K562 (cell line): ENCODE results near the gene CBX3. TPM values are rescaled to one million over a fixed set of nuclear protein-coding genes. Genes with fewer than 3 reads are reported as not detected.
A peak's percentile ranks its signal among the peaks of the same experiment; 100 is the strongest.

Source experiments
- CBFB ChIP-seq: sonication (generic); formaldehyde crosslinking; IDR thresholded peaks from 2 replicates; pipeline ENCODE4 v1.4.0; 2020; ENCODE audit warnings: mild to moderate bottlenecking, missing genetic modification reagents
- DACH1 ChIP-seq: fragments of 450-650 bp; IDR thresholded peaks from 2 replicates; pipeline ENCODE4 v1.6.1; 2018; ENCODE audit not compliant: partially characterized antibody
- DMBX1 ChIP-seq: fragments of 250-450 bp; sonication (Bioruptor Pico); IDR thresholded peaks from 2 replicates; pipeline ENCODE4 v1.8.0; 2022; ENCODE audit warnings: inconsistent platforms, mild to moderate bottlenecking, moderate library complexity, borderline replicate concordance
- ETV1 ChIP-seq: fragments of 450-650 bp; conservative IDR thresholded peaks from 2 replicates; pipeline ENCODE4 v1.6.1; 2016; ENCODE audit warnings: missing genetic modification characterization, control low read depth, low read depth, missing compliant biosample characterization
- FOXO4 ChIP-seq: fragments of 450-650 bp; formaldehyde crosslinking; IDR thresholded peaks from 2 replicates; pipeline ENCODE4 v1.4.0; 2020; ENCODE audit warnings: mild to moderate bottlenecking, moderate library complexity
- GTF2B ChIP-seq: IDR thresholded peaks from 2 replicates; pipeline ENCODE4 v1.6.1; 2011; ENCODE audit not compliant: insufficient read length; ENCODE audit errors: extremely low read depth
- HDAC2 ChIP-seq: fragments of 450-650 bp; IDR thresholded peaks from 2 replicates; pipeline ENCODE4 v1.6.1; 2016; ENCODE audit warnings: mild to moderate bottlenecking
- HLTF ChIP-seq: fragments of 450-650 bp; IDR thresholded peaks from 2 replicates; pipeline ENCODE4 v1.6.1; 2016
- NFE2L1 ChIP-seq: fragments of 450-650 bp; IDR thresholded peaks from 2 replicates; pipeline ENCODE4 v1.6.1; 2016; ENCODE audit warnings: missing genetic modification characterization, low read depth, mild to moderate bottlenecking, missing compliant biosample characterization, moderate library complexity, borderline replicate concordance
- NFXL1 ChIP-seq: fragments of 450-650 bp; formaldehyde crosslinking; IDR thresholded peaks from 2 replicates; pipeline ENCODE4 v1.4.0; 2021; ENCODE audit warnings: mild to moderate bottlenecking
- PHB ChIP-seq: fragments of 250-450 bp; sonication (Bioruptor Pico); IDR thresholded peaks from 2 replicates; pipeline ENCODE4 v1.5.0; 2021
- RAD51 ChIP-seq: fragments of 450-650 bp; IDR thresholded peaks from 2 replicates; pipeline ENCODE4 v1.7.1; 2016; ENCODE audit warnings: low read depth, mild to moderate bottlenecking, borderline replicate concordance
- SIN3A ChIP-seq, 2 experiments: fragments of 150-350 bp in 1 of 2; IDR thresholded peaks; 2 replicates each; pipeline ENCODE4 v1.6.1; 2011 to 2016; ENCODE audit warnings: borderline replicate concordance in 2 of 2, low read depth in 2 of 2, low read length in 2 of 2, mild to moderate bottlenecking in 2 of 2, moderate library complexity in 2 of 2; ENCODE audit not compliant: control insufficient read depth in 1 of 2
- STAT5B ChIP-seq: fragments of 250-450 bp; sonication (Bioruptor Pico); IDR thresholded peaks from 2 replicates; pipeline ENCODE4 v1.8.0; 2021; ENCODE audit warnings: mild to moderate bottlenecking, inconsistent platforms
- STAT6 ChIP-seq: sonication (generic); formaldehyde crosslinking; IDR thresholded peaks from 2 replicates; pipeline ENCODE4 v1.8.1; 2023; ENCODE audit warnings: mild to moderate bottlenecking, missing genetic modification reagents
- TAF15 ChIP-seq: fragments of 200-400 bp; formaldehyde crosslinking; IDR thresholded peaks from 2 replicates; pipeline ENCODE4 v1.6.1; 2017; ENCODE audit warnings: mild to moderate bottlenecking, low read depth, low read length, moderate library complexity
- TAF7 ChIP-seq: fragments of 450-650 bp; IDR thresholded peaks from 2 replicates; pipeline ENCODE4 v1.6.1; 2016; ENCODE audit warnings: missing genetic modification characterization, missing compliant biosample characterization
- ZC3H11A ChIP-seq: IDR thresholded peaks from 2 replicates; pipeline ENCODE4 v1.6.1; 2012; ENCODE audit warnings: low read depth, low read length, improper control_type of control experiment
- ZNF140 ChIP-seq: fragments of 250-450 bp; sonication (Bioruptor Pico); IDR thresholded peaks from 2 replicates; pipeline ENCODE4 v1.8.0; 2021; ENCODE audit warnings: moderate library complexity, mild to moderate bottlenecking, inconsistent platforms
- ZNF217 ChIP-seq: sonication (generic); formaldehyde crosslinking; IDR thresholded peaks from 2 replicates; pipeline ENCODE4 v1.8.0; 2022; ENCODE audit warnings: mild to moderate bottlenecking, missing genetic modification reagents
- ZNF586 ChIP-seq: fragments of 450-650 bp; formaldehyde crosslinking; conservative IDR thresholded peaks from 2 replicates; pipeline ENCODE4 v1.4.0; 2020; ENCODE audit warnings: mild to moderate bottlenecking, moderate library complexity
- ZNF655 ChIP-seq: fragments of 250-450 bp; sonication (Bioruptor Pico); IDR thresholded peaks from 2 replicates; pipeline ENCODE4 v1.5.0; 2021
- ZNF695 ChIP-seq: fragments of 450-650 bp; formaldehyde crosslinking; IDR thresholded peaks from 2 replicates; pipeline ENCODE4 v1.4.0; 2020; ENCODE audit warnings: mild to moderate bottlenecking, moderate library complexity
- ZNF717 ChIP-seq: fragments of 250-450 bp; sonication (Bioruptor Pico); IDR thresholded peaks from 2 replicates; pipeline ENCODE4 v1.5.0; 2021
- polyA plus RNA-seq, 8 experiments: library from polyadenylated mRNA; depleted of rRNA in 4 of 8; stranded (reverse) in 5 of 8; unstranded in 3 of 8; fragments of >200 nt; fragmentation: Nextera tagmentation in 2 of 8; fragmentation: Illumina TruSeq in 1 of 8; extraction: Ambion mirVana in 2 of 8; extraction: Trizol in 1 of 8; gene quantifications; 2 replicates each; pipeline versions ENCODE4 v1.2.1 to v1.2.3, GENCODE V29; 2011 to 2014; ENCODE audit warnings: inconsistent platforms in 1 of 8, missing spikeins in 1 of 8
- total RNA-seq, 7 experiments: library from RNA; depleted of rRNA in 6 of 7; stranded (reverse); fragments of >200 nt in 6 of 7; fragmentation: Illumina TruSeq in 2 of 7; extraction: Trizol in 2 of 7; gene quantifications; 2 replicates each; pipeline versions ENCODE4 v1.2.1 to v1.2.3, GENCODE V29; 2011 to 2021; ENCODE audit warnings: low replicate concordance in 1 of 7

CBX3 gene
- total and polyA plus RNA-seq, 9 of the 15 experiments (the other 6 are each of a cell fraction or from before 2014, with no cell fraction given) = 198 to 413 (median 328) TPM

- TF ChIP-seq ZNF655 (CRISPR knock-in tag) (no peak), RAD51 (no peak), ZC3H11A (no peak), HDAC2 (peak; percentile 79; the same call in 1 of the 2 replicates), PHB (CRISPR knock-in tag) (no peak), FOXO4 (CRISPR knock-in tag) (peak; percentile 67; the same call in 1 of the 2 replicates), DACH1 (no peak), ZNF695 (CRISPR knock-in tag) (no peak), STAT6 (CRISPR knock-in tag) (no peak), TAF15 (no peak), ZNF217 (CRISPR knock-in tag) (no peak), GTF2B (no peak), NFXL1 (CRISPR knock-in tag) (no peak; the same call in 1 of the 2 replicates), ZNF717 (no peak), ETV1 (tag) (peak; percentile 51; the same call in 1 of the 2 replicates), ZNF586 (CRISPR knock-in tag) (0 out of 2 replicates have a peak, but pooled peaks have one; percentile 25), NFE2L1 (tag) (peak; percentile 76), CBFB (CRISPR knock-in tag) (no peak), SIN3A (IDR thresholded peaks at IDR 0.05; ENCODE audit: borderline replicate concordance in 2 of 2, control insufficient read depth in 1 of 2, low read depth in 2 of 2, low read length in 2 of 2) (no peak), DMBX1 (peak; percentile 85), ZNF140 (CRISPR knock-in tag) (no peak), TAF7 (tag) (peak; percentile 61; the same call in 1 of the 2 replicates), STAT5B (CRISPR knock-in tag) (no peak), HLTF (peak; percentile 86; the same call in 1 of the 2 replicates)
Observed at GRCh38 chr7:26233902-26234511, 32.5 kb downstream of the CBX3 start (continued).
